Fibroblast of the aortic adventitia (primary cell): ENCODE measurements around the gene ZBTB46. TPM values are rescaled to one million over a fixed set of nuclear protein-coding genes. Genes with fewer than 3 reads are reported as not detected.

Experiments used
- DNase-seq: peaks from one replicate; pipeline ENCODE4 v3.0.0-alpha.2; 2010; ENCODE audit warnings: low read depth
- H3K4me3 ChIP-seq: 2 replicates; pipeline ENCODE4 v1.5.1; 2011; ENCODE audit warnings: low read depth, mild to moderate bottlenecking, control low read depth, low read length, moderate library complexity
- total RNA-seq: library from RNA; depleted of rRNA; stranded (reverse); fragments of >200 nt; gene quantifications from 2 replicates; pipeline ENCODE4 v1.2.3, GENCODE V29; 2012; ENCODE audit warnings: low replicate concordance
- TF ChIP-seq, protein P1 (sequence below): IDR thresholded peaks from 2 replicates; pipeline ENCODE4 v1.5.1; 2011; ENCODE audit warnings: mild to moderate bottlenecking, low read length, control low read depth, inconsistent platforms; ENCODE audit not compliant: insufficient read depth

The ZBTB46 gene
- total RNA-seq, 1 donor = 1.1 TPM

DNA sequence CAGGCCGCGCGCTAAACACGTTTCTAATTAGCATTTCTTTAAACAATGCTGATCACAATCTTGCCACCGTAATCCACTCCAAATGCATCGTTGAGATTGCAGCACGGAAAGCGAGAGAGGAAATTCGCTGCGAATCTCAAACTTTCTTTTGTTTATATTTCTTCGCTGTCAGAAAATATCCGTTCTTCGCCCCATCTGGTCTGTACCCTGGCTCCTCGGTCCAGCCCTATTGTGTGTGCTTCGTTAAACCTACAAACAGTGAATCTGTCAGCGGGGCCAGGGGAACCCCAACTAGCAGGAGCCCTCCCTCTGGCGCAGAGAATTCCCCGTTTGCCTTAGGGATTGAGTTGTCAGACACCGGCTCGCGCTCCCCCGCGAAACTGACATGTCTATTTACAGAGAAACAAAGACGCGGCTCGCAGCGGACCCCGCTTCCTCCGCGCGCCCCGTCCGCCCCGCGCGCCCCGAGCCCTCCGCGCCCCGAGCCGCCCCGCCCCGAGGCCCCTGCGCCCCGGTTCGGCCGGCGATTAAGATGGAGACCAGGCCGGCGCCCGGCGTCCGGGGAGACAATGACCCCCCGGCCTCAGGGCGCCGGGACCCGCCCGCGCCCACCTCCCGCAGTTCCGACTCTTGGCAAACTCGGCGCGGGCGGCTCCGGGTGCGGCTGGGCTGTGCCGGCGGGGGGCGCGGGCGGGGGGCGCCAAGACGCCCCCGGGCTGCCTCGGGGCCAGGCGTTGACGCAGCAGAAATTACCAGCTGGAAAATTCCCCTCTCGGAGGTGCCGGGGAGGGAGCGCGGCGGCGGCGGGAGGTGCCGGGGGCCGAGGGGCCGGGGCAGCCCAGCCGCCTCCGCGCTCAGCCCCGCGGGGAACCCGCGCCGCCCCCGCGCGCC lies 874 bp downstream of the ZBTB46 start:
- TF ChIP-seq, protein P1, sequence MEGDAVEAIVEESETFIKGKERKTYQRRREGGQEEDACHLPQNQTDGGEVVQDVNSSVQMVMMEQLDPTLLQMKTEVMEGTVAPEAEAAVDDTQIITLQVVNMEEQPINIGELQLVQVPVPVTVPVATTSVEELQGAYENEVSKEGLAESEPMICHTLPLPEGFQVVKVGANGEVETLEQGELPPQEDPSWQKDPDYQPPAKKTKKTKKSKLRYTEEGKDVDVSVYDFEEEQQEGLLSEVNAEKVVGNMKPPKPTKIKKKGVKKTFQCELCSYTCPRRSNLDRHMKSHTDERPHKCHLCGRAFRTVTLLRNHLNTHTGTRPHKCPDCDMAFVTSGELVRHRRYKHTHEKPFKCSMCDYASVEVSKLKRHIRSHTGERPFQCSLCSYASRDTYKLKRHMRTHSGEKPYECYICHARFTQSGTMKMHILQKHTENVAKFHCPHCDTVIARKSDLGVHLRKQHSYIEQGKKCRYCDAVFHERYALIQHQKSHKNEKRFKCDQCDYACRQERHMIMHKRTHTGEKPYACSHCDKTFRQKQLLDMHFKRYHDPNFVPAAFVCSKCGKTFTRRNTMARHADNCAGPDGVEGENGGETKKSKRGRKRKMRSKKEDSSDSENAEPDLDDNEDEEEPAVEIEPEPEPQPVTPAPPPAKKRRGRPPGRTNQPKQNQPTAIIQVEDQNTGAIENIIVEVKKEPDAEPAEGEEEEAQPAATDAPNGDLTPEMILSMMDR = no peak
- DNase-seq = no peak
- peak overlapping the region; percentile 62 for H3K4me3 ChIP-seq

- DNase-seq = no peak
- H3K4me3 ChIP-seq = peak overlapping the region; percentile 62
- TF ChIP-seq, protein P1 = no peak
Observed at GRCh38 chr20:63829603-63829944, 1.5 kb downstream of the ZBTB46 start.

DNA sequence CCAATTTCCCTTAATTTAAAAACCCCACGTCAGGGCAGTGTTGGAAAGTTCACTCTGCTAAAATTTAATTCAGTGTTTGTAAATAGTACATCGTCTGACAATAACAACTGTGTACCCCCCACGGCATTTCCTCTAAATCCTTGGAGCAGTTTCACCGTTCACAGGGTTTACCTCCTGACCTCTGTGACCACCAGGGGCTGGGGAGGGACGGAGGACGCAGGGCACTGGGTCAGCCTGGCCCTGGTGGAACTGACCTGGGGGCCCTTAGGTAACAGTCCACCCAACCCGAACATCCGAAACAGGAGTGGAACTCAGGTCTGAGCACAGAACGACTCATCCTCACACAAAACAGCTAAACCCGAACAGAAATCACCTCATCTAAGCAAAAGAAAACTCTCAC lies 2.1 kb downstream of the ZBTB46 start:
- no peak for DNase-seq
- no peak overlapping the region for H3K4me3 ChIP-seq
- TF ChIP-seq, protein P1 = no peak

DNA sequence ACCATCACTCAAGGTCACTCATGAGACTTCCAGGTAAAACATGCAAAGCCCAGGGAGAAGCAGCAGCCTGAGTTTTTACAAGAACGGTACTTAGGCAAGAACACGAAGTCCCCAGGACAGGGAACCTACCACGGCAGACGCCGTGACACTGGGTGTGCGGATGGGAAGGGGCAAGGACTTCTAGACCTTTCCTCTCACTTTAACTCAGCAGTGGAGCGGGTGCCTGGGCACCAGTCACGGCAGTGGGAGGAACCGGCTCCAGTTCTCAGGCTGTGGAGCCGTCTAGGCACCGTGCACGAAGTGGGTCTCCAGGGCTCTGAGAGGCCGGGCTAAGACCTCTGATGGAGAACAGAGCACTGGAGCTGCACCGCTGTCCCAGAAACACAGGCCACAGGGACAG lies 2.5 kb downstream of the ZBTB46 start:
- no peak for DNase-seq
- H3K4me3 ChIP-seq = no peak overlapping the region
- TF ChIP-seq, protein P1 = no peak

DNA sequence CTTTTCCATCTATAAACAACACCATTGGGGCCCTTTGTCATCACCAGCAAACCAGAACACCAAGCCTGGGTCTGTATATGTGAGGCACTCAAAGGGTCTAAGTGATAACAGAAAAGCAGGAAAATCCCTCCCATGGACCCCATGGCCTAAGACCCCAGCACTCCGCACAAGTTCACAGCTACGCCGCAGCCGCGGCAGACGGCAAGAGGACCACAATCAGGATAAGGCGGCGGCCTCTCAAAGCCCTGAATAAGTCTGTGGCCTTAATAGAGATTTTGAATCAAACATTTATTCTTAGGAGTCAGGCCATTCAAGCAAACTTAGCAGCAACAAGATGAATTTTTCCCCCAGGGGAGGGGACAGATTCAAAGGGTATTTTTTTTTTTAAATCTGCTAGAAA lies 2.9 kb downstream of the ZBTB46 start:
- no peak for DNase-seq
- TF ChIP-seq, protein P1 = no peak
- no peak overlapping the region for H3K4me3 ChIP-seq

GRCh38 chr20:63826753-63827152 lies 4.3 kb downstream of the ZBTB46 start:
- DNase-seq = no peak
- TF ChIP-seq, protein P1 = no peak
- no peak overlapping the region for H3K4me3 ChIP-seq
